ENCODE measurements around the gene DNAJC4. TPM values are rescaled to one million over a fixed set of nuclear protein-coding genes. Genes with fewer than 3 reads are reported as not detected.
"Not testable (repeated sequence)": the region's sequence is repeated elsewhere in the genome, so short reads cannot be mapped to it uniquely, and the experiment has no call there.

Gene DNAJC4
- total RNA-seq, 4 donors from 2014 or later = 52.6 to 214 (median 76.0) TPM

GRCh38 chr11:64245797-64246620 is 15.7 kb downstream of the DNAJC4 start:
- no peaks in the 10 kb centered on the region for H3K36me3 ChIP-seq
- TF ChIP-seq CTCF (IDR thresholded peaks at IDR 0.05) = peak in 2 of 5 experiments; percentile 13 to 21
- TF ChIP-seq EP300 (IDR thresholded peaks at IDR 0.05; ENCODE audit: low read depth) = no peak
- peak; percentile 68 for TF ChIP-seq POLR2A (IDR thresholded peaks at IDR 0.05)
- TF ChIP-seq POLR2AphosphoS5 (IDR thresholded peaks at IDR 0.05) = peak in 2 of 3 donors; percentile 17 to 58
- peak overlapping the region; percentile 90 to 99 (median 94) for H3K27ac ChIP-seq
- H3K27me3 ChIP-seq = no peaks in the 10 kb centered on the region
- H3K9me3 ChIP-seq = no peaks in the 10 kb centered on the region
- H3K4me3 ChIP-seq = peak overlapping the region; percentile 62 to 78 (median 70)
- WGBS, 2 donors (ENCODE audit: low coverage in 1 of 2) = 2% methylated on average over 21 of the region's 46 CpGs; no CpG with 5 or more reads in 1 of the 2 donors
- H3K4me1 ChIP-seq = peaks cover 24 to 47% (median 38%) of the 10 kb centered on the region in 4 donors
- in situ Hi-C loops (cut with MboI; ENCODE audit: low pct_ligation_motif_present in 1 of 4, low pct_unique_long_range_greater_than_20kb in 1 of 4, low sequenced_read_pairs in 3 of 4) (no loop called here), intact Hi-C loops (cut with DNase I; ENCODE audit: low total_unique reads) (no loop called here)
- DNase-seq = peak; percentile 77

GRCh38 chr11:64246621-64246870 is 16.2 kb downstream of the DNAJC4 start:
- intact Hi-C loops (cut with DNase I; ENCODE audit: low total_unique reads); H3K27me3 ChIP-seq; H3K9me3 ChIP-seq; DNase-seq; in situ Hi-C loops (cut with MboI; ENCODE audit: low pct_ligation_motif_present in 1 of 4, low pct_unique_long_range_greater_than_20kb in 1 of 4, low sequenced_read_pairs in 3 of 4); H3K36me3 ChIP-seq: not testable (repeated sequence)
- Histone ChIP-seq H3K27ac (peak overlapping the region; percentile 90 to 99 (median 94)), H3K4me3 (peak overlapping the region; percentile 62 to 78 (median 70)), H3K4me1 (peaks cover 24 to 49% (median 40%) of the 10 kb centered on the region in 4 donors)
- 1% methylated on average over 23 of the region's 43 CpGs; no CpG with 5 or more reads in 1 of the 2 donors for WGBS, 2 donors (ENCODE audit: low coverage in 1 of 2)

- H3K4me3 ChIP-seq = peak within 1 kb of the TSS; percentile 62 to 78 (median 70)
- H3K4me1 ChIP-seq = peaks cover 23 to 50% (median 41%) of the 10 kb centered on the region in 4 donors
- 2% methylated on average over 45 of the region's 74 CpGs; no CpG with 5 or more reads in 1 of the 2 donors for WGBS, 2 donors (ENCODE audit: low coverage in 1 of 2)
- H3K9me3 ChIP-seq = no peaks in the 10 kb centered on the region
- in situ Hi-C loops (cut with MboI; ENCODE audit: low pct_ligation_motif_present in 1 of 4, low pct_unique_long_range_greater_than_20kb in 1 of 4, low sequenced_read_pairs in 3 of 4) (no loop called here), intact Hi-C loops (cut with DNase I; ENCODE audit: low total_unique reads) (no loop called here)
- no peaks in the 10 kb centered on the region for H3K36me3 ChIP-seq
- H3K27ac ChIP-seq = peak within 1 kb of the TSS; percentile 90 to 99 (median 94)
- H3K27me3 ChIP-seq = no peaks in the 10 kb centered on the region
- TF ChIP-seq POLR2A (IDR thresholded peaks at IDR 0.05) (peak; percentile 54), EP300 (IDR thresholded peaks at IDR 0.05; ENCODE audit: low read depth) (no peak), POLR2AphosphoS5 (IDR thresholded peaks at IDR 0.05) (peak in 2 of 3 donors; percentile 48 to 65), CTCF (IDR thresholded peaks at IDR 0.05) (peak in 3 of 5 experiments; percentile 16 to 39 (median 21))
- peak; percentile 92 for DNase-seq
These were observed 16.8 kb downstream of the DNAJC4 start, which contains the start of gene PPP1R14B for GRCh38 chr11:64246871-64247728. TSS of gene PPP1R14B (minus strand) at chr11:64246943. CDS start at chr11:64246673, 270 bp downstream.

- intact Hi-C loops (cut with DNase I; ENCODE audit: low total_unique reads) = no loop called here
- in situ Hi-C loops (cut with MboI; ENCODE audit: low pct_ligation_motif_present in 1 of 4, low pct_unique_long_range_greater_than_20kb in 1 of 4, low sequenced_read_pairs in 3 of 4) = no loop called here
- H3K4me3 ChIP-seq = peak overlapping the region; percentile 12 to 68 (median 64)
These were observed 17.6 kb downstream of the DNAJC4 start for GRCh38 chr11:64247729-64248531.

More at GRCh38 chr11:64247729-64248531, 17.6 kb downstream of the DNAJC4 start:
- DNase-seq = peak; percentile 29
- Histone ChIP-seq H3K27ac (peak overlapping the region; percentile 90 to 99 (median 94)), H3K36me3 (no peaks in the 10 kb centered on the region), H3K9me3 (no peaks in the 10 kb centered on the region), H3K27me3 (no peaks in the 10 kb centered on the region), H3K4me1 (peaks cover 21 to 50% (median 42%) of the 10 kb centered on the region in 4 donors)
- TF ChIP-seq POLR2A (IDR thresholded peaks at IDR 0.05) = no peak
- no peak for TF ChIP-seq CTCF (IDR thresholded peaks at IDR 0.05)
- TF ChIP-seq EP300 (IDR thresholded peaks at IDR 0.05; ENCODE audit: low read depth) = no peak
- TF ChIP-seq POLR2AphosphoS5 (IDR thresholded peaks at IDR 0.05) = no peak
- 43 to 50% methylated on average over 12 to 31 of the region's 31 CpGs for WGBS, 2 donors (ENCODE audit: low coverage in 1 of 2)

Data from transverse colon (tissue), 4 donors.